ENCODE data around the gene TLE2.

DNA sequence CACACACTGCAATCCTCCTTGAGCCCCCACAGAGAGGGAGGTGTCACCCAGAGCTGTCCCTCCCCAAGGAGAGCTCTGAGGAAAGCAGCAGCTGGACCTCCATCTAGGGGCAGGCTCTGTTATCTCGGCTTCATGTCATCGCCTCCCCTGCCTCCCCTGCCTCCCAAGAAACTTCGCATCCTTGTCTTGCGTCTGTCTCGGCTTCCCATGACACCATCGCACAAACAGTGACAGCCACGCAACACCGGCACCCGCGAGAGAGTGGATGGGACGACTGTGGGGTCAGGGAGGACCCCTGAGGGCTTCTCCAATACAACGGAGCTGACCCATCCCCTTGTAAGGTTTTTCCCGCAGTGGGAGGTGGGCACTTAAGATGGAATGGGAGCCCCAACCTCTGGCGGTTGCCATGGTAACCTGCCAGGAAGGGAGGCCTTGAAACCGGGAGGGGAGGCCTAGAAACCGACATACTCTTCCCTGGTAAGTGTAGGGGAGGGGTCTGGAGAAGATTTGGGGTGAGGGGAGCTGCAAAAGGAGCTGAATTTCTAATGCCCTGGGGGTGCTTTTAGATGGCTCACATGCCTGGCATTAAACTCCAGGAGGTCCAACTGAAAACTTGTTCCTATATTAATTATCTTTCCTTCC is 16.3 kb downstream of the TLE2 start:
- TF ChIP-seq, protein P1, sequence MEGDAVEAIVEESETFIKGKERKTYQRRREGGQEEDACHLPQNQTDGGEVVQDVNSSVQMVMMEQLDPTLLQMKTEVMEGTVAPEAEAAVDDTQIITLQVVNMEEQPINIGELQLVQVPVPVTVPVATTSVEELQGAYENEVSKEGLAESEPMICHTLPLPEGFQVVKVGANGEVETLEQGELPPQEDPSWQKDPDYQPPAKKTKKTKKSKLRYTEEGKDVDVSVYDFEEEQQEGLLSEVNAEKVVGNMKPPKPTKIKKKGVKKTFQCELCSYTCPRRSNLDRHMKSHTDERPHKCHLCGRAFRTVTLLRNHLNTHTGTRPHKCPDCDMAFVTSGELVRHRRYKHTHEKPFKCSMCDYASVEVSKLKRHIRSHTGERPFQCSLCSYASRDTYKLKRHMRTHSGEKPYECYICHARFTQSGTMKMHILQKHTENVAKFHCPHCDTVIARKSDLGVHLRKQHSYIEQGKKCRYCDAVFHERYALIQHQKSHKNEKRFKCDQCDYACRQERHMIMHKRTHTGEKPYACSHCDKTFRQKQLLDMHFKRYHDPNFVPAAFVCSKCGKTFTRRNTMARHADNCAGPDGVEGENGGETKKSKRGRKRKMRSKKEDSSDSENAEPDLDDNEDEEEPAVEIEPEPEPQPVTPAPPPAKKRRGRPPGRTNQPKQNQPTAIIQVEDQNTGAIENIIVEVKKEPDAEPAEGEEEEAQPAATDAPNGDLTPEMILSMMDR (optimal IDR thresholded peaks at IDR 0.05 in 1 of 3, IDR thresholded peaks at IDR 0.05 in 1 of 3, conservative IDR thresholded peaks at IDR 0.05 in 1 of 3; ENCODE audit: extremely low read depth in 1 of 3, insufficient read depth in 2 of 3, low read length in 3 of 3) = no peak
- TF ChIP-seq EZH2 (IDR thresholded peaks at IDR 0.05; ENCODE audit: low read length) = no peak

Data from keratinocyte (primary cell).